WTC11 (cell line): Measurements from ENCODE around the gene LIMS2. TPM values are rescaled to one million over a fixed set of nuclear protein-coding genes. Genes with fewer than 3 reads are reported as not detected.

ENCODE experiments used
- ATAC-seq: fragments of 200-7000 bp; cut with Tn5 transposase; 2 replicates; pipeline ENCODE4 v1.10.0; 2021; ENCODE audit warnings: mild to moderate bottlenecking, moderate library complexity
- CTCF ChIA-PET: fragments of 300-600 bp; sonication (Branson Sonifier 250); formaldehyde crosslinking; loops from one replicate; lab custom pipeline; 2021; ENCODE audit warnings: antibody characterized with exemption; lab: Charles Lee
- POLR2A ChIA-PET: fragments of 350-600 bp; sonication (Branson Sonifier 250); formaldehyde crosslinking; loops from one replicate; lab custom pipeline; 2021; ENCODE audit warnings: antibody characterized with exemption; lab: Charles Lee
- DNase-seq: peaks from one replicate; pipeline ENCODE4 v3.0.0; 2021; ENCODE audit warnings: low spot score
- H3K27ac Mint-ChIP-seq: 2 replicates; pipeline ENCODE4 v1.8.0; 2021; ENCODE audit warnings: mixed read lengths
- H3K27me3 Mint-ChIP-seq: 2 replicates; pipeline ENCODE4 v1.8.0; 2021; ENCODE audit warnings: low read depth, mild to moderate bottlenecking, moderate library complexity, mixed read lengths
- H3K36me3 Mint-ChIP-seq: 2 replicates; pipeline ENCODE4 v1.8.0; 2021; ENCODE audit warnings: mixed read lengths
- H3K4me1 Mint-ChIP-seq: 2 replicates; pipeline ENCODE4 v1.8.0; 2022; ENCODE audit warnings: mixed read lengths
- H3K4me3 Mint-ChIP-seq: 2 replicates; pipeline ENCODE4 v1.8.0; 2021; ENCODE audit warnings: mild to moderate bottlenecking, moderate library complexity, mixed read lengths
- H3K9me3 Mint-ChIP-seq: 2 replicates; pipeline ENCODE4 v1.8.0; 2021; ENCODE audit warnings: mixed read lengths
- CREM ChIP-seq: sonication (generic); formaldehyde crosslinking; IDR thresholded peaks from 2 replicates; pipeline ENCODE4 v1.8.1; 2022; ENCODE audit warnings: mild to moderate bottlenecking, missing genetic modification reagents, moderate library complexity
- FOXK1 ChIP-seq: sonication (generic); formaldehyde crosslinking; IDR thresholded peaks from 2 replicates; pipeline ENCODE4 v1.8.0; 2022; ENCODE audit warnings: mild to moderate bottlenecking, moderate library complexity, missing genetic modification reagents
- GABPB1 ChIP-seq: sonication (generic); formaldehyde crosslinking; IDR thresholded peaks from 2 replicates; pipeline ENCODE4 v1.8.1; 2023; ENCODE audit warnings: mild to moderate bottlenecking, missing genetic modification reagents
- IRF1 ChIP-seq: sonication (generic); formaldehyde crosslinking; IDR thresholded peaks from 2 replicates; pipeline ENCODE4 v1.8.0; 2023; ENCODE audit warnings: missing genetic modification reagents
- KAT7 ChIP-seq: sonication (generic); formaldehyde crosslinking; IDR thresholded peaks from 2 replicates; pipeline ENCODE4 v1.8.1; 2023; ENCODE audit warnings: missing genetic modification reagents, mild to moderate bottlenecking, borderline replicate concordance
- MYBL2 ChIP-seq: sonication (generic); formaldehyde crosslinking; IDR thresholded peaks from 2 replicates; pipeline ENCODE4 v1.8.1; 2023; ENCODE audit warnings: mild to moderate bottlenecking, moderate library complexity, missing genetic modification reagents
- NFE2L1 ChIP-seq: sonication (generic); formaldehyde crosslinking; IDR thresholded peaks from 2 replicates; pipeline ENCODE4 v1.8.1; 2023; ENCODE audit warnings: missing genetic modification reagents
- NFYB ChIP-seq: sonication (generic); formaldehyde crosslinking; conservative IDR thresholded peaks from 2 replicates; pipeline ENCODE4 v1.8.0; 2022; ENCODE audit warnings: low read depth, missing genetic modification reagents
- NR2C2 ChIP-seq: sonication (generic); formaldehyde crosslinking; IDR thresholded peaks from 2 replicates; pipeline ENCODE4 v1.8.0; 2022; ENCODE audit warnings: mild to moderate bottlenecking, missing genetic modification reagents
- NR3C1 ChIP-seq: sonication (generic); formaldehyde crosslinking; conservative IDR thresholded peaks from 2 replicates; pipeline ENCODE4 v1.8.1; 2023; ENCODE audit warnings: low read depth, mild to moderate bottlenecking, missing genetic modification reagents
- PRRX2 ChIP-seq: fragments of 250-450 bp; sonication (Bioruptor Pico); IDR thresholded peaks from 2 replicates; pipeline ENCODE4 v1.8.0; 2021; ENCODE audit warnings: mild to moderate bottlenecking
- RORB ChIP-seq: fragments of 250-450 bp; sonication (Bioruptor Pico); IDR thresholded peaks from 2 replicates; pipeline ENCODE4 v1.9.0; 2021; ENCODE audit warnings: mild to moderate bottlenecking
- SOX15 ChIP-seq: fragments of 250-450 bp; sonication (Bioruptor Pico); IDR thresholded peaks from 2 replicates; pipeline ENCODE4 v1.9.0; 2021; ENCODE audit warnings: mild to moderate bottlenecking
- SP1 ChIP-seq: sonication (generic); formaldehyde crosslinking; conservative IDR thresholded peaks from 2 replicates; pipeline ENCODE4 v1.8.1; 2022; ENCODE audit warnings: missing genetic modification reagents
- TEAD1 ChIP-seq: sonication (generic); formaldehyde crosslinking; IDR thresholded peaks from 2 replicates; pipeline ENCODE4 v1.8.0; 2022; ENCODE audit warnings: mild to moderate bottlenecking, missing genetic modification reagents
- USF2 ChIP-seq: sonication (generic); formaldehyde crosslinking; IDR thresholded peaks from 2 replicates; pipeline ENCODE4 v1.8.1; 2023; ENCODE audit warnings: mild to moderate bottlenecking, missing genetic modification reagents, moderate library complexity
- ZNF219 ChIP-seq: sonication (generic); formaldehyde crosslinking; IDR thresholded peaks from 2 replicates; pipeline ENCODE4 v1.8.0; 2023; ENCODE audit warnings: missing genetic modification reagents, mild to moderate bottlenecking, borderline replicate concordance
- ZNF317 ChIP-seq: sonication (generic); formaldehyde crosslinking; IDR thresholded peaks from 2 replicates; pipeline ENCODE4 v1.8.1; 2023; ENCODE audit warnings: low read depth, mild to moderate bottlenecking, moderate library complexity, missing genetic modification reagents, borderline replicate concordance
- total RNA-seq: library from RNA; stranded (reverse); gene quantifications from 3 replicates; pipeline ENCODE4 v1.2.3, GENCODE V29; 2021
- TF ChIP-seq, protein P1 (sequence below): sonication (generic); formaldehyde crosslinking; conservative IDR thresholded peaks from 2 replicates; pipeline ENCODE4 v1.8.1; 2022; ENCODE audit warnings: mild to moderate bottlenecking, missing genetic modification reagents
- TF ChIP-seq, protein P2 (sequence below): sonication (generic); formaldehyde crosslinking; IDR thresholded peaks from 2 replicates; pipeline ENCODE4 v1.8.1; 2023; ENCODE audit warnings: mild to moderate bottlenecking, moderate library complexity, missing genetic modification reagents
- TF ChIP-seq, protein P3 (sequence below): sonication (generic); formaldehyde crosslinking; IDR thresholded peaks from 2 replicates; pipeline ENCODE4 v1.8.1; 2023; ENCODE audit warnings: mild to moderate bottlenecking, missing genetic modification reagents, borderline replicate concordance

LIMS2 gene
- total RNA-seq, 1 experiment from 2014 or later = 2.4 TPM

DNA sequence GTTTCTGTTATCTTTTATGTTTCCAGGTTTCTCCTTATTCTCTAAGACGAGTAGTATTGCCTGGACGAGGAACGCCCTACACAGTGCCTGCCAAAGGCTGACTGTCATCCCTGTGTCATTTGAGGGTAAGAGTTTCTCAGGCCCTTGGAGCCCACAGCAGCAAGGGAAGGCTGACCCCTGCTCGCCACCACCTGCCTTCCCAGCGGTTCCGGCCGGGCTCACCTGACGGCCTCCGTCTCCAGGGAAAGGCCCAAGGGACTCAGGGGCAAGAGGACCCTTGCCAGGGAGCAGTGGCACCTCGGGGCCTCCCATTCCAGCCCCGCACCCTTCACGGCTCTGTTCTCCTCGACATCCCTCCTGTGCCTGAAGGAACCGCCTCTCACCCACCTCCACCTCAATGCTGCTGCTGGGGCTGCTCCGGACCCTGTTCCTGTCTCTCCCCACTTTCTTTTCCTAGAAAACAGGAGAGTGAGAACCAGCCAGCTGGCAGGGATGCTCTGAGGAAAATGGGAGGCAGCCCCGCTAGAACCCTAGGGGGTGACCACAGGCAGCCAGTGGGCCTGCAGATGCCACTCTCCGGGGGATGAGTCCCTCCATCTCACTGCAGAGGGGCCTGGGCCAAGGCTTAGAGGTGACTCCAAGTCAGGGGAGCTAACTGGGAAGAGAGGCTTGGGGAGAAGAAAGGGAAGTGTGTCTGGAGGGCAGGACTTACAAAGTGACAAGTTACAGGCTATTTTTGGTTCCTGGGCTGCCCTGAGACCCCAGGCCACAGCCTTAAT is 1.9 kb downstream of the LIMS2 start (continued):
- TF ChIP-seq KAT7 (CRISPR knock-in tag) (no peak), RORB (CRISPR knock-in tag) (no peak), SP1 (CRISPR knock-in tag) (no peak), ZNF317 (CRISPR knock-in tag) (no peak), PRRX2 (CRISPR knock-in tag) (no peak), MYBL2 (no peak)

DNA sequence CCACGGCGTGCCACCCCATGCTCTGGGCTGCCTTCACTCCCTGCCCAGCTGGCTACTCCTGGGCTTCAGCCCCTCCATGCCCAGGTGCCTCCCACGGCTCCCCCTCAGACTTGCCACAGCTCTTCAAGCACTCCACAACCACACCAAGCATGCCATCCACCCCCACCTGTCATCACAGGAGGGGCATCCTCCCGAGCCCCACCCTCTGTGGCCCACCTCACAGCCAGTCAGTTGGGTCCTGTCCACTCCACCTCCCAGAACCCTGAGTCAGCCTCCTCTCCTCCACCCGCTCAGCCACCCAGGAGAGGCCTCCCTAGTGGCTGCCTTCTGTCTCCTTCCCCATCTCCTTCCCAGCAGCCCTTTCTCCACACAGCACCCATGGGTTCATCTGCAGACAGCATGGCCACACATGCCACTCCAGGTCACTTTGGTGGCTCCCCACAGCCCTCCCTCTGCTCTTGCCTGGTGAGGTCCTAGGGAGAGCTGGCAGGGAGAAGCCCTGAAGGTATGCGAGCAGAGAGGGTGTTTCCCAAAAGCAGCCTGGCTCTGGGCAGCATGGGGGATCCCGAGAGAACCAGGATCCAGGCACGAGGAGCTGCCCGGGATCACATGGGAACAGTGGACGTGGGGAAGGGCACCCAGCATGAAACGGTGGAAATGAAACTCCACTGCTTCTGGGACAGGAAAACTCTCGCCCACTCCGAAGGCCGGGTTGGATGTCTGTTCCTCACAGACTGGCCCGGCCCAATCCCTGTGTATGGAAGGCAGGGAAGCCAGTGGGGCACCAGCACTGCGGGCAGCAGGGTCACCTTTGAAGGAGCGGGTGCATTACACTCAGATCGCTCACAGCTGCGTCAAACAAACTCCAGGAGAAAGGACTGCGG is 2.7 kb downstream of the LIMS2 start:
- no peak for ATAC-seq
- peaks cover 50% of the 10 kb centered on the region for H3K27me3 Mint-ChIP-seq

DNA sequence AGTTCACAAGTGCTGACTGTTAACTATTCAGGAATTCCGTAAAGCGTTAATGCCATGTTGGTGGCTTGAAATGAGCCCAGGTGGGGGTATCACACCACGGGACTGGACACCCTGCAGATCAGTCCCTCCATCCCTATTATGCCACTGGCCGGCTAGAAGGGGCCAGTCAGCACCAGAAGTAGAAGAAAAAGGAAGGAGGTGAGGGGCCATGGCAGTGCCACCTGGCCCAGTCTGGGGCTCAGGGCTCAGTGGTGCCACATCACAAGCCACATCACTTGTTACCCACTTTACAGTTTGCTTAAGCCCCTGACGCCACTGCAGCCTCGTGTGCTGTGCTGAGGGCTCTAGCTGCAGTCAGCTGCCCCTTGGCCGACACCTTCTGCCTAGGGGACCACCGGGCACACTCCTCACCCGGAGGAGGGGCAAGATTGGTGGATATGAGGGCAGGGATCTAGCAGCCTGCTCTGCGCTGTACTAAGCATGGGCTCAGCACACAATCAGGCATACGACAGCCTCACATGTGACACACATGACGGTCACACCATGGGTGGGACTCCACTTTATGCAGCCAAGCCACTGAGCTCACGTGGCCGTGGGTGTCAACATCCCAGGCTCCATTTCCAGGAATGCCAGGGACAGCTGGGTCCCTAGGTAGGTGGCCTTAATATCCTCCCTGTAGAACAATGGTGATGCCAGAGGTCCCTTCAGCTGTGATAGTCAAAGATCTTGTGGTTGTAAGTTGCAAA is 3.6 kb downstream of the LIMS2 start:
- Mint-ChIP-seq H3K27me3 (peaks cover 42% of the 10 kb centered on the region), H3K4me3 (no peak overlapping the region), H3K27ac (no peak overlapping the region), H3K36me3 (no peaks in the 10 kb centered on the region), H3K9me3 (no peaks in the 10 kb centered on the region), H3K4me1 (peaks cover 9% of the 10 kb centered on the region)
- no peak for TF ChIP-seq ZNF219
- ChIA-PET POLR2A (no interaction called here), CTCF (interaction anchor here (5.8 kb wide), 1 partner anchor 80 kb away, joined by 46 read pairs; no protein-coding TSS in a partner anchor)
- DNase-seq (no peak), ATAC-seq (no peak)

More for the DNA sequence above, 2.7 kb downstream of the LIMS2 start:
- DNase-seq = no peak
- H3K9me3 Mint-ChIP-seq = no peaks in the 10 kb centered on the region
- CTCF ChIA-PET = interaction anchor here (5.8 kb wide), 1 partner anchor 81 kb away, joined by 46 read pairs; no protein-coding TSS in a partner anchor
- POLR2A ChIA-PET = no interaction called here
- H3K27ac Mint-ChIP-seq = no peak overlapping the region
- TF ChIP-seq CREM (CRISPR knock-in tag) (no peak), NR2C2 (CRISPR knock-in tag) (no peak), NR3C1 (CRISPR knock-in tag) (no peak), IRF1 (no peak), SOX15 (no peak), FOXK1 (CRISPR knock-in tag) (no peak)
- H3K4me1 Mint-ChIP-seq = peaks cover 9% of the 10 kb centered on the region
- no peak overlapping the region for H3K4me3 Mint-ChIP-seq
- no peaks in the 10 kb centered on the region for H3K36me3 Mint-ChIP-seq

- peaks cover 40% of the 10 kb centered on the region for H3K27me3 Mint-ChIP-seq
- POLR2A ChIA-PET = no interaction called here
- CTCF ChIA-PET = no interaction called here
- TF ChIP-seq NFE2L1 (CRISPR knock-in tag) (no peak), NFYB (CRISPR knock-in tag) (no peak), USF2 (CRISPR knock-in tag) (no peak), TEAD1 (CRISPR knock-in tag) (no peak), GABPB1 (CRISPR knock-in tag) (no peak)
- TF ChIP-seq, protein P1, sequence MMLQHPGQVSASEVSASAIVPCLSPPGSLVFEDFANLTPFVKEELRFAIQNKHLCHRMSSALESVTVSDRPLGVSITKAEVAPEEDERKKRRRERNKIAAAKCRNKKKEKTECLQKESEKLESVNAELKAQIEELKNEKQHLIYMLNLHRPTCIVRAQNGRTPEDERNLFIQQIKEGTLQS = no peak
- TF ChIP-seq, protein P2, sequence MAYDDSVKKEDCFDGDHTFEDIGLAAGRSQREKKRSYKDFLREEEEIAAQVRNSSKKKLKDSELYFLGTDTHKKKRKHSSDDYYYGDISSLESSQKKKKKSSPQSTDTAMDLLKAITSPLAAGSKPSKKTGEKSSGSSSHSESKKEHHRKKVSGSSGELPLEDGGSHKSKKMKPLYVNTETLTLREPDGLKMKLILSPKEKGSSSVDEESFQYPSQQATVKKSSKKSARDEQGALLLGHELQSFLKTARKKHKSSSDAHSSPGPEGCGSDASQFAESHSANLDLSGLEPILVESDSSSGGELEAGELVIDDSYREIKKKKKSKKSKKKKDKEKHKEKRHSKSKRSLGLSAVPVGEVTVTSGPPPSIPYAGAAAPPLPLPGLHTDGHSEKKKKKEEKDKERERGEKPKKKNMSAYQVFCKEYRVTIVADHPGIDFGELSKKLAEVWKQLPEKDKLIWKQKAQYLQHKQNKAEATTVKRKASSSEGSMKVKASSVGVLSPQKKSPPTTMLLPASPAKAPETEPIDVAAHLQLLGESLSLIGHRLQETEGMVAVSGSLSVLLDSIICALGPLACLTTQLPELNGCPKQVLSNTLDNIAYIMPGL (CRISPR knock-in tag) = no peak
- TF ChIP-seq, protein P3, sequence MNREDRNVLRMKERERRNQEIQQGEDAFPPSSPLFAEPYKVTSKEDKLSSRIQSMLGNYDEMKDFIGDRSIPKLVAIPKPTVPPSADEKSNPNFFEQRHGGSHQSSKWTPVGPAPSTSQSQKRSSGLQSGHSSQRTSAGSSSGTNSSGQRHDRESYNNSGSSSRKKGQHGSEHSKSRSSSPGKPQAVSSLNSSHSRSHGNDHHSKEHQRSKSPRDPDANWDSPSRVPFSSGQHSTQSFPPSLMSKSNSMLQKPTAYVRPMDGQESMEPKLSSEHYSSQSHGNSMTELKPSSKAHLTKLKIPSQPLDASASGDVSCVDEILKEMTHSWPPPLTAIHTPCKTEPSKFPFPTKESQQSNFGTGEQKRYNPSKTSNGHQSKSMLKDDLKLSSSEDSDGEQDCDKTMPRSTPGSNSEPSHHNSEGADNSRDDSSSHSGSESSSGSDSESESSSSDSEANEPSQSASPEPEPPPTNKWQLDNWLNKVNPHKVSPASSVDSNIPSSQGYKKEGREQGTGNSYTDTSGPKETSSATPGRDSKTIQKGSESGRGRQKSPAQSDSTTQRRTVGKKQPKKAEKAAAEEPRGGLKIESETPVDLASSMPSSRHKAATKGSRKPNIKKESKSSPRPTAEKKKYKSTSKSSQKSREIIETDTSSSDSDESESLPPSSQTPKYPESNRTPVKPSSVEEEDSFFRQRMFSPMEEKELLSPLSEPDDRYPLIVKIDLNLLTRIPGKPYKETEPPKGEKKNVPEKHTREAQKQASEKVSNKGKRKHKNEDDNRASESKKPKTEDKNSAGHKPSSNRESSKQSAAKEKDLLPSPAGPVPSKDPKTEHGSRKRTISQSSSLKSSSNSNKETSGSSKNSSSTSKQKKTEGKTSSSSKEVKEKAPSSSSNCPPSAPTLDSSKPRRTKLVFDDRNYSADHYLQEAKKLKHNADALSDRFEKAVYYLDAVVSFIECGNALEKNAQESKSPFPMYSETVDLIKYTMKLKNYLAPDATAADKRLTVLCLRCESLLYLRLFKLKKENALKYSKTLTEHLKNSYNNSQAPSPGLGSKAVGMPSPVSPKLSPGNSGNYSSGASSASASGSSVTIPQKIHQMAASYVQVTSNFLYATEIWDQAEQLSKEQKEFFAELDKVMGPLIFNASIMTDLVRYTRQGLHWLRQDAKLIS = no peak
These were observed 4.4 kb downstream of the LIMS2 start for GRCh38 chr2:127670957-127671290.

More at GRCh38 chr2:127670957-127671290, 4.4 kb downstream of the LIMS2 start:
- H3K27ac Mint-ChIP-seq = no peak overlapping the region
- H3K4me3 Mint-ChIP-seq = no peak overlapping the region
- peaks cover 6% of the 10 kb centered on the region for H3K4me1 Mint-ChIP-seq
- no peaks in the 10 kb centered on the region for H3K9me3 Mint-ChIP-seq
- H3K36me3 Mint-ChIP-seq = no peaks in the 10 kb centered on the region
- DNase-seq (no peak), ATAC-seq (no peak)
